Caco-2 (cell line): Measurements from ENCODE around the gene APH1B. TPM values are rescaled to one million over a fixed set of nuclear protein-coding genes. Genes with fewer than 3 reads are reported as not detected.

ENCODE experiments used
- BruUV-seq: library from RNA; stranded (reverse); fragments of 400-500 nt; replicated peaks from 2 replicates; lab custom pipeline; 2021; lab: Mats Ljungman, UMichigan
- CTCF ChIA-PET: fragments of 300-600 bp; sonication (Branson Sonifier 250); formaldehyde crosslinking; loops from one replicate; lab custom pipeline; 2022; ENCODE audit warnings: antibody characterized with exemption; lab: Charles Lee
- POLR2A ChIA-PET: fragments of 300-600 bp; sonication (Branson Sonifier 250); formaldehyde crosslinking; loops from one replicate; lab custom pipeline; 2022; ENCODE audit warnings: antibody characterized with exemption; lab: Charles Lee
- DNase-seq, 2 experiments: peaks; one replicate each; pipeline versions ENCODE4 v3.0.0 to v3.0.0-alpha.2; 2020 to 2022
- H3K27me3 ChIP-seq: replicated peaks from 2 replicates; pipeline ENCODE4 v1.6.0; 2011; ENCODE audit warnings: low read length; ENCODE audit not compliant: control insufficient read depth, insufficient read depth
- H3K36me3 ChIP-seq: 2 replicates; pipeline ENCODE4 v1.5.1; 2011; ENCODE audit warnings: low read length; ENCODE audit not compliant: control insufficient read depth, insufficient read depth
- H3K4me1 ChIP-seq: fragments of 250-450 bp; sonication (Bioruptor Pico); 2 replicates; pipeline ENCODE4 v1.5.1; 2020; ENCODE audit warnings: mild to moderate bottlenecking
- H3K4me3 ChIP-seq: 2 replicates; pipeline ENCODE4 v1.5.1; 2011; ENCODE audit warnings: low read depth, mild to moderate bottlenecking, control low read depth, low read length
- H3K9me3 ChIP-seq: fragments of 250-450 bp; sonication (Bioruptor Pico); 2 replicates; pipeline ENCODE4 v1.5.1; 2020; ENCODE audit warnings: mild to moderate bottlenecking, moderate library complexity
- H3K27ac Mint-ChIP-seq: one replicate; pipeline ENCODE4 v1.8.0; 2022; ENCODE audit warnings: mixed read lengths; ENCODE audit not compliant: unreplicated experiment
- H3K27me3 Mint-ChIP-seq: one replicate; pipeline ENCODE4 v1.8.0; 2022; ENCODE audit warnings: mixed read lengths; ENCODE audit not compliant: insufficient read depth, unreplicated experiment
- H3K36me3 Mint-ChIP-seq: one replicate; pipeline ENCODE4 v1.8.0; 2022; ENCODE audit warnings: mild to moderate bottlenecking, mixed read lengths; ENCODE audit not compliant: insufficient read depth, unreplicated experiment
- H3K4me1 Mint-ChIP-seq: one replicate; pipeline ENCODE4 v1.8.0; 2022; ENCODE audit warnings: low read depth, mixed read lengths; ENCODE audit not compliant: unreplicated experiment
- H3K4me3 Mint-ChIP-seq: one replicate; pipeline ENCODE4 v1.8.0; 2022; ENCODE audit warnings: mild to moderate bottlenecking, moderate library complexity, mixed read lengths; ENCODE audit not compliant: unreplicated experiment
- H3K9me3 Mint-ChIP-seq: one replicate; pipeline ENCODE4 v1.8.0; 2022; ENCODE audit warnings: mixed read lengths; ENCODE audit not compliant: unreplicated experiment
- CTCF ChIP-seq, 2 experiments: fragments of 200-600 bp in 1 of 2; IDR thresholded peaks; 1 replicate in 1 of 2; 2 replicates in 1 of 2; pipeline versions ENCODE4 v1.5.1 to v1.8.0; 2011 to 2022; ENCODE audit warnings: antibody characterized with exemption in 1 of 2, control low read depth in 1 of 2, inconsistent platforms in 1 of 2, low read depth in 1 of 2, low read length in 1 of 2, mild to moderate bottlenecking in 1 of 2, moderate library complexity in 1 of 2; ENCODE audit not compliant: insufficient read depth in 1 of 2, severe bottlenecking in 1 of 2, unreplicated experiment in 1 of 2
- intact Hi-C: fragments of 100-400 bp; cut with micrococcal nuclease; formaldehyde crosslinking; loops from one replicate; pipeline ENCODE4 v1.10.0; 2022; ENCODE audit not compliant: unreplicated experiment
- total RNA-seq: library from RNA; stranded (reverse); gene quantifications from 2 replicates; pipeline ENCODE4 v1.2.3, GENCODE V29; 2022

APH1B gene
- total RNA-seq, 1 experiment from 2014 or later: 17.3 TPM

GRCh38 chr15:63295341-63295740 is 17.9 kb downstream of the APH1B start:
- DNase-seq: no peak
- H3K4me3 Mint-ChIP-seq: no peak overlapping the region
- ChIA-PET CTCF (interaction anchor here (0.8 kb wide), 1 partner anchor 108 kb away, joined by 3 read pairs; no protein-coding TSS in a partner anchor), POLR2A (no interaction called here)
- Histone ChIP-seq H3K4me1 (no peaks in the 10 kb centered on the region), H3K4me3 (no peak overlapping the region), H3K36me3 (no peaks in the 10 kb centered on the region; the same call in 1 of the 2 replicates), H3K9me3 (no peaks in the 10 kb centered on the region), H3K27me3 (no peaks in the 10 kb centered on the region)
- no peaks in the 10 kb centered on the region for H3K36me3 Mint-ChIP-seq
- no peaks in the 10 kb centered on the region for H3K4me1 Mint-ChIP-seq
- TF ChIP-seq CTCF (IDR thresholded peaks at IDR 0.05; ENCODE audit: insufficient read depth in 1 of 2, low read depth in 1 of 2, low read length in 1 of 2, severe bottlenecking in 1 of 2, unreplicated experiment in 1 of 2): no peak
- no peak overlapping the region for H3K27ac Mint-ChIP-seq
- H3K27me3 Mint-ChIP-seq: no peaks in the 10 kb centered on the region
- intact Hi-C loops: no loop called here
- no TSS peak for BruUV-seq
- no peaks in the 10 kb centered on the region for H3K9me3 Mint-ChIP-seq

GRCh38 chr15:63296195-63296594 is 18.8 kb downstream of the APH1B start:
- no peak overlapping the region for H3K4me3 Mint-ChIP-seq
- Histone ChIP-seq H3K27me3 (no peaks in the 10 kb centered on the region), H3K36me3 (no peaks in the 10 kb centered on the region; the same call in 1 of the 2 replicates), H3K9me3 (no peaks in the 10 kb centered on the region), H3K4me1 (no peaks in the 10 kb centered on the region), H3K4me3 (no peak overlapping the region)
- H3K4me1 Mint-ChIP-seq: no peaks in the 10 kb centered on the region
- DNase-seq: no peak
- ChIA-PET POLR2A (no interaction called here), CTCF (interaction anchor here (0.7 to 0.8 kb wide), 2 partner anchors 107 to 421 kb away, joined by 3 to 4 read pairs; no protein-coding TSS in a partner anchor)
- BruUV-seq: no TSS peak
- no peaks in the 10 kb centered on the region for H3K27me3 Mint-ChIP-seq
- no peaks in the 10 kb centered on the region for H3K36me3 Mint-ChIP-seq
- no peak overlapping the region for H3K27ac Mint-ChIP-seq
- no peak for TF ChIP-seq CTCF (IDR thresholded peaks at IDR 0.05; ENCODE audit: insufficient read depth in 1 of 2, low read depth in 1 of 2, low read length in 1 of 2, severe bottlenecking in 1 of 2, unreplicated experiment in 1 of 2)
- no peaks in the 10 kb centered on the region for H3K9me3 Mint-ChIP-seq
- intact Hi-C loops: no loop called here

GRCh38 chr15:63299943-63300575 is 22.7 kb downstream of the APH1B start:
- CTCF ChIA-PET: no interaction called here
- intact Hi-C loops: no loop called here

More at GRCh38 chr15:63299943-63300575, 22.7 kb downstream of the APH1B start:
- no peaks in the 10 kb centered on the region for H3K27me3 Mint-ChIP-seq
- H3K9me3 ChIP-seq: no peaks in the 10 kb centered on the region
- H3K4me1 ChIP-seq: no peaks in the 10 kb centered on the region
- H3K27me3 ChIP-seq: no peaks in the 10 kb centered on the region
- H3K4me3 ChIP-seq: no peak overlapping the region
- POLR2A ChIA-PET: no interaction called here
- no peaks in the 10 kb centered on the region for H3K9me3 Mint-ChIP-seq
- H3K4me3 Mint-ChIP-seq: no peak overlapping the region
- no peak overlapping the region for H3K27ac Mint-ChIP-seq
- no peaks in the 10 kb centered on the region for H3K36me3 ChIP-seq
- no peaks in the 10 kb centered on the region for H3K4me1 Mint-ChIP-seq
- H3K36me3 Mint-ChIP-seq: no peaks in the 10 kb centered on the region
- TF ChIP-seq CTCF (IDR thresholded peaks at IDR 0.05; ENCODE audit: insufficient read depth in 1 of 2, low read depth in 1 of 2, low read length in 1 of 2, severe bottlenecking in 1 of 2, unreplicated experiment in 1 of 2): no peak
- DNase-seq: no peak
- BruUV-seq: no TSS peak
